ENCODE results near the gene INO80B. TPM values are rescaled to one million over a fixed set of nuclear protein-coding genes. Genes with fewer than 3 reads are reported as not detected.
"Not testable (repeated sequence)": the region's sequence is repeated elsewhere in the genome, so short reads cannot be mapped to it uniquely, and the experiment has no call there.

INO80B gene
- total RNA-seq, 1 donor from 2014 or later: 32.7 TPM

GRCh38 chr2:74462054-74462785 lies 7.3 kb downstream of the INO80B start:
- Histone ChIP-seq H3K27ac (no peak overlapping the region), H3K36me3 (peaks cover 0 to 12% of the 10 kb centered on the region in 2 donors), H3K9me3 (no peaks in the 10 kb centered on the region), H3K4me3 (no peak overlapping the region), H3K27me3 (no peaks in the 10 kb centered on the region), H3K4me1 (peaks cover 37% of the 10 kb centered on the region)
- TF ChIP-seq POLR2A (IDR thresholded peaks at IDR 0.05): no peak
- TF ChIP-seq POLR2AphosphoS5 (IDR thresholded peaks at IDR 0.05; ENCODE audit: insufficient read depth in 1 of 2, low read depth in 1 of 2): no peak
- TF ChIP-seq CTCF (IDR thresholded peaks at IDR 0.05): no peak
- no peak for DNase-seq (ENCODE audit: extremely low spot score in 2 of 2)
- intact Hi-C loops (cut with DNase I): no loop called here

GRCh38 chr2:74462786-74463105 lies 7.9 kb downstream of the INO80B start:
- intact Hi-C loops (cut with DNase I): no loop called here
- H3K27ac ChIP-seq: no peak overlapping the region
- no peaks in the 10 kb centered on the region for H3K9me3 ChIP-seq
- H3K4me1 ChIP-seq: peaks cover 36% of the 10 kb centered on the region
- no peaks in the 10 kb centered on the region for H3K27me3 ChIP-seq
- DNase-seq (ENCODE audit: extremely low spot score in 2 of 2): no peak
- TF ChIP-seq POLR2A (IDR thresholded peaks at IDR 0.05) (no peak), CTCF (IDR thresholded peaks at IDR 0.05) (no peak), POLR2AphosphoS5 (IDR thresholded peaks at IDR 0.05; ENCODE audit: insufficient read depth in 1 of 2, low read depth in 1 of 2) (no peak)
- H3K36me3 ChIP-seq: peaks cover 0 to 12% of the 10 kb centered on the region in 2 donors
- no peak overlapping the region for H3K4me3 ChIP-seq

GRCh38 chr2:74464406-74464805 lies 9.5 kb downstream of the INO80B start:
- Histone ChIP-seq H3K36me3 (peaks cover 0 to 12% of the 10 kb centered on the region in 2 donors), H3K4me1 (peaks cover 28% of the 10 kb centered on the region), H3K9me3 (no peaks in the 10 kb centered on the region), H3K27me3 (no peaks in the 10 kb centered on the region), H3K4me3 (peak overlapping the region; percentile 81 to 91), H3K27ac (peak overlapping the region; percentile 46)
- intact Hi-C loops (cut with DNase I): loop anchor here (2.0 kb wide), 1 partner anchor 64 kb away; the partner anchor contains the start of genes AUP1 and HTRA2
- peak in 1 of 2 donors; percentile 85 for DNase-seq (ENCODE audit: extremely low spot score in 2 of 2)
- TF ChIP-seq POLR2AphosphoS5 (IDR thresholded peaks at IDR 0.05; ENCODE audit: insufficient read depth in 1 of 2, low read depth in 1 of 2): no peak

- H3K27ac ChIP-seq; intact Hi-C loops (cut with DNase I); H3K9me3 ChIP-seq; H3K4me3 ChIP-seq; H3K27me3 ChIP-seq; DNase-seq (ENCODE audit: extremely low spot score in 2 of 2): not testable (repeated sequence)
- peaks cover 0 to 15% of the 10 kb centered on the region in 2 donors for H3K36me3 ChIP-seq
- peaks cover 29% of the 10 kb centered on the region for H3K4me1 ChIP-seq
Measured at GRCh38 chr2:74470742-74471141, 15.9 kb downstream of the INO80B start.

GRCh38 chr2:74471332-74472065 lies 16.6 kb downstream of the INO80B start:
- H3K4me1 ChIP-seq: peaks cover 22% of the 10 kb centered on the region
- H3K27ac ChIP-seq: peak overlapping the region; percentile 84
- no peak for DNase-seq (ENCODE audit: extremely low spot score in 2 of 2)
- H3K4me3 ChIP-seq: peak overlapping the region; percentile 60 to 91
- peaks cover 0 to 15% of the 10 kb centered on the region in 2 donors for H3K36me3 ChIP-seq
- H3K9me3 ChIP-seq: no peaks in the 10 kb centered on the region
- intact Hi-C loops (cut with DNase I): no loop called here
- H3K27me3 ChIP-seq: no peaks in the 10 kb centered on the region
- TF ChIP-seq CTCF (IDR thresholded peaks at IDR 0.05) (no peak), POLR2A (IDR thresholded peaks at IDR 0.05) (no peak), POLR2AphosphoS5 (IDR thresholded peaks at IDR 0.05; ENCODE audit: insufficient read depth in 1 of 2, low read depth in 1 of 2) (no peak)

All from vagina (tissue), 2 donors.